SKM-1 treated with dmso at 0.1 percent for 144 hours (cell line): Measurements from ENCODE around the gene FKBP1B.
"Not testable (repeated sequence)": the region's sequence is repeated elsewhere in the genome, so short reads cannot be mapped to it uniquely, and the experiment has no call there.

ENCODE experiments used
- DNase-seq: peaks from one replicate; lab custom pipeline; 2025; ENCODE audit not compliant: unreplicated experiment; lab: John Stamatoyannopoulos, UW

FKBP1B gene

GRCh38 chr2:24058564-24059271 is 9.2 kb downstream of the FKBP1B start:
- no peak for DNase-seq

- no peak for DNase-seq
These were observed 15.8 kb downstream of the FKBP1B start for GRCh38 chr2:24065341-24065740.

GRCh38 chr2:24072259-24072658 is 22.7 kb downstream of the FKBP1B start:
- DNase-seq = no peak

- no peak for DNase-seq
These were observed 24.3 kb downstream of the FKBP1B start for GRCh38 chr2:24073816-24074215.

- no peak for DNase-seq
These were observed 25.7 kb downstream of the FKBP1B start for GRCh38 chr2:24075259-24075658.

- peak; percentile 98 for DNase-seq
These were observed 26.6 kb downstream of the FKBP1B start, which contains the start of gene SF3B6 for GRCh38 chr2:24075915-24076848. Gene SF3B6, minus strand, starts transcription at chr2:24076326. Its CDS starts 97 bp downstream, at chr2:24076229.

GRCh38 chr2:24076849-24077534 is 27.5 kb downstream of the FKBP1B start:
- peak; percentile 63 for DNase-seq

GRCh38 chr2:24077535-24077877 is 28.0 kb downstream of the FKBP1B start:
- DNase-seq = no peak

- DNase-seq = no peak
These were observed 28.3 kb downstream of the FKBP1B start for GRCh38 chr2:24077879-24078278.

- no peak for DNase-seq
These were observed 31.2 kb downstream of the FKBP1B start for GRCh38 chr2:24080701-24081100.

GRCh38 chr2:24082787-24083566 is 33.4 kb downstream of the FKBP1B start:
- no peak for DNase-seq

GRCh38 chr2:24083567-24084385 is 34.2 kb downstream of the FKBP1B start:
- peak; percentile 57 for DNase-seq

GRCh38 chr2:24084386-24085199 is 35.1 kb downstream of the FKBP1B start, which contains the start of gene TP53I3:
Gene TP53I3, minus strand, starts transcription at chr2:24084834. Its CDS starts 508 bp downstream, at chr2:24084326.
- peak; percentile 69 for DNase-seq

- DNase-seq = no peak
These were observed 35.6 kb downstream of the FKBP1B start for GRCh38 chr2:24085200-24085489.

- DNase-seq = no peak
These were observed 36.7 kb downstream of the FKBP1B start for GRCh38 chr2:24086241-24086640.

- no peak for DNase-seq
These were observed 37.5 kb downstream of the FKBP1B start for GRCh38 chr2:24087032-24087431.

GRCh38 chr2:24088821-24089359 is 39.3 kb downstream of the FKBP1B start:
- DNase-seq = peak; percentile 15

GRCh38 chr2:24093270-24093669 is 43.7 kb downstream of the FKBP1B start:
- not testable (repeated sequence) for DNase-seq

GRCh38 chr2:24095171-24095677 is 45.7 kb downstream of the FKBP1B start:
- not testable (repeated sequence) for DNase-seq
